Caco-2 (cell line): Measurements from ENCODE around the gene CERS1. TPM values are rescaled to one million over a fixed set of nuclear protein-coding genes. Genes with fewer than 3 reads are reported as not detected.

Source experiments
- BruUV-seq: library from RNA; stranded (reverse); fragments of 400-500 nt; replicated peaks from 2 replicates; lab custom pipeline; 2021; lab: Mats Ljungman, UMichigan
- CTCF ChIA-PET: fragments of 300-600 bp; sonication (Branson Sonifier 250); formaldehyde crosslinking; loops from one replicate; lab custom pipeline; 2022; ENCODE audit warnings: antibody characterized with exemption; lab: Charles Lee
- POLR2A ChIA-PET: fragments of 300-600 bp; sonication (Branson Sonifier 250); formaldehyde crosslinking; loops from one replicate; lab custom pipeline; 2022; ENCODE audit warnings: antibody characterized with exemption; lab: Charles Lee
- DNase-seq, 2 experiments: peaks; one replicate each; pipeline versions ENCODE4 v3.0.0 to v3.0.0-alpha.2; 2020 to 2022
- H3K27me3 ChIP-seq: replicated peaks from 2 replicates; pipeline ENCODE4 v1.6.0; 2011; ENCODE audit warnings: low read length; ENCODE audit not compliant: control insufficient read depth, insufficient read depth
- H3K36me3 ChIP-seq: 2 replicates; pipeline ENCODE4 v1.5.1; 2011; ENCODE audit warnings: low read length; ENCODE audit not compliant: control insufficient read depth, insufficient read depth
- H3K4me1 ChIP-seq: fragments of 250-450 bp; sonication (Bioruptor Pico); 2 replicates; pipeline ENCODE4 v1.5.1; 2020; ENCODE audit warnings: mild to moderate bottlenecking
- H3K4me3 ChIP-seq: 2 replicates; pipeline ENCODE4 v1.5.1; 2011; ENCODE audit warnings: low read depth, mild to moderate bottlenecking, control low read depth, low read length
- H3K9me3 ChIP-seq: fragments of 250-450 bp; sonication (Bioruptor Pico); 2 replicates; pipeline ENCODE4 v1.5.1; 2020; ENCODE audit warnings: mild to moderate bottlenecking, moderate library complexity
- H3K27ac Mint-ChIP-seq: one replicate; pipeline ENCODE4 v1.8.0; 2022; ENCODE audit warnings: mixed read lengths; ENCODE audit not compliant: unreplicated experiment
- H3K27me3 Mint-ChIP-seq: one replicate; pipeline ENCODE4 v1.8.0; 2022; ENCODE audit warnings: mixed read lengths; ENCODE audit not compliant: insufficient read depth, unreplicated experiment
- H3K36me3 Mint-ChIP-seq: one replicate; pipeline ENCODE4 v1.8.0; 2022; ENCODE audit warnings: mild to moderate bottlenecking, mixed read lengths; ENCODE audit not compliant: insufficient read depth, unreplicated experiment
- H3K4me1 Mint-ChIP-seq: one replicate; pipeline ENCODE4 v1.8.0; 2022; ENCODE audit warnings: low read depth, mixed read lengths; ENCODE audit not compliant: unreplicated experiment
- H3K4me3 Mint-ChIP-seq: one replicate; pipeline ENCODE4 v1.8.0; 2022; ENCODE audit warnings: mild to moderate bottlenecking, moderate library complexity, mixed read lengths; ENCODE audit not compliant: unreplicated experiment
- H3K9me3 Mint-ChIP-seq: one replicate; pipeline ENCODE4 v1.8.0; 2022; ENCODE audit warnings: mixed read lengths; ENCODE audit not compliant: unreplicated experiment
- CTCF ChIP-seq, 2 experiments: fragments of 200-600 bp in 1 of 2; IDR thresholded peaks; 1 replicate in 1 of 2; 2 replicates in 1 of 2; pipeline versions ENCODE4 v1.5.1 to v1.8.0; 2011 to 2022; ENCODE audit warnings: antibody characterized with exemption in 1 of 2, control low read depth in 1 of 2, inconsistent platforms in 1 of 2, low read depth in 1 of 2, low read length in 1 of 2, mild to moderate bottlenecking in 1 of 2, moderate library complexity in 1 of 2; ENCODE audit not compliant: insufficient read depth in 1 of 2, severe bottlenecking in 1 of 2, unreplicated experiment in 1 of 2
- intact Hi-C: fragments of 100-400 bp; cut with micrococcal nuclease; formaldehyde crosslinking; loops from one replicate; pipeline ENCODE4 v1.10.0; 2022; ENCODE audit not compliant: unreplicated experiment
- total RNA-seq: library from RNA; stranded (reverse); gene quantifications from 2 replicates; pipeline ENCODE4 v1.2.3, GENCODE V29; 2022

CERS1 gene
- total RNA-seq, 1 experiment from 2014 or later, result 20.3 TPM

DNA sequence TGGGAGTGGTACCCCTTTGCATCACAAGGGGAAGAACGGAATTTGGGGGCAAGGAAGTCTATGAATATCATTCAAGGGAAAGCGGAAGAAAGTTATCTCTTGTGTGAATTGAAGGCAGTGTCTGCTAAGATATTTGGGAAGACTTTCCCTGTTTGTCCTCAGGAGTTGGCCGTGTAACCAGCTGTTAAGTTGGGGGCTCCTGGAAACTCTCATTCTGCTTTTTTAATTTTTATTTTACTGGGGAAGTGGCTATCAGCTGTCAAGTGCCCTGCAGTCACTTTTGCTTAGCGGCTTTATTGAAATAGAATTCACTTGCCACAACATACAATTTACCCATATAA, 61.3 kb downstream of the CERS1 start:
- H3K4me3 ChIP-seq, result no peak overlapping the region
- intact Hi-C loops, result loop anchor here (5.0 kb wide), 1 partner anchor 37 kb away; no protein-coding TSS in a partner anchor
- peak overlapping the region; percentile 27 for H3K27ac Mint-ChIP-seq
- CTCF ChIA-PET, result interaction anchor here (1.0 kb wide), 1 partner anchor 13 kb away, joined by 3 read pairs; no protein-coding TSS in a partner anchor
- H3K27me3 ChIP-seq, result no peaks in the 10 kb centered on the region
- H3K9me3 Mint-ChIP-seq, result no peaks in the 10 kb centered on the region
- POLR2A ChIA-PET, result no interaction called here
- DNase-seq, result no peak
- peaks cover 66% of the 10 kb centered on the region for H3K36me3 Mint-ChIP-seq
- H3K9me3 ChIP-seq, result no peaks in the 10 kb centered on the region
- H3K4me1 ChIP-seq, result peaks cover 11% of the 10 kb centered on the region; the same call in 1 of the 2 replicates
- no TSS peak for BruUV-seq
- peak overlapping the region; percentile 93 for H3K4me3 Mint-ChIP-seq
- peaks cover 4% of the 10 kb centered on the region for H3K36me3 ChIP-seq
- H3K4me1 Mint-ChIP-seq, result peaks cover 15% of the 10 kb centered on the region
- no peaks in the 10 kb centered on the region for H3K27me3 Mint-ChIP-seq
- TF ChIP-seq CTCF (IDR thresholded peaks at IDR 0.05; ENCODE audit: insufficient read depth in 1 of 2, low read depth in 1 of 2, low read length in 1 of 2, severe bottlenecking in 1 of 2, unreplicated experiment in 1 of 2), result no peak

- H3K27ac Mint-ChIP-seq, result peak overlapping the region; percentile 27
- H3K9me3 Mint-ChIP-seq, result no peaks in the 10 kb centered on the region
- H3K36me3 Mint-ChIP-seq, result peaks cover 62% of the 10 kb centered on the region
- DNase-seq, result no peak
- H3K4me1 Mint-ChIP-seq, result peaks cover 15% of the 10 kb centered on the region
- no peaks in the 10 kb centered on the region for H3K27me3 ChIP-seq
- H3K4me3 Mint-ChIP-seq, result peak overlapping the region; percentile 93
- intact Hi-C loops, result loop anchor here (5.0 kb wide), 1 partner anchor 37 kb away; no protein-coding TSS in a partner anchor
- no peak for TF ChIP-seq CTCF (IDR thresholded peaks at IDR 0.05; ENCODE audit: insufficient read depth in 1 of 2, low read depth in 1 of 2, low read length in 1 of 2, severe bottlenecking in 1 of 2, unreplicated experiment in 1 of 2)
- peak overlapping the region; percentile 92 for H3K4me3 ChIP-seq
- ChIA-PET POLR2A (no interaction called here), CTCF (interaction anchor here (1.0 to 1.1 kb wide), 2 partner anchors 13 to 245 kb away, joined by 3 read pairs; no protein-coding TSS in a partner anchor)
- H3K9me3 ChIP-seq, result no peaks in the 10 kb centered on the region
- 0 out of 2 replicates have a peak, but pooled peaks cover 8% of the 10 kb centered on the region for H3K4me1 ChIP-seq
- no peaks in the 10 kb centered on the region for H3K27me3 Mint-ChIP-seq
- peaks cover 4% of the 10 kb centered on the region for H3K36me3 ChIP-seq
- no TSS peak for BruUV-seq
Measured at GRCh38 chr19:18833849-18834643, 61.9 kb downstream of the CERS1 start.

GRCh38 chr19:18833141-18833476, 62.8 kb downstream of the CERS1 start:
- peaks cover 55% of the 10 kb centered on the region for H3K36me3 Mint-ChIP-seq
- no TSS peak for BruUV-seq
- peak overlapping the region; percentile 89 for H3K27ac Mint-ChIP-seq
- Histone ChIP-seq H3K9me3 (no peaks in the 10 kb centered on the region), H3K4me3 (peak overlapping the region; percentile 92), H3K4me1 (0 out of 2 replicates have a peak, but pooled peaks cover 8% of the 10 kb centered on the region), H3K27me3 (no peaks in the 10 kb centered on the region), H3K36me3 (peaks cover 4% of the 10 kb centered on the region)
- intact Hi-C loops, result loop anchor here (5.0 kb wide), 1 partner anchor 36 kb away; no protein-coding TSS in a partner anchor
- no peaks in the 10 kb centered on the region for H3K9me3 Mint-ChIP-seq
- no peak for DNase-seq
- peaks cover 15% of the 10 kb centered on the region for H3K4me1 Mint-ChIP-seq
- ChIA-PET POLR2A (interaction anchor here (1.0 kb wide), 1 partner anchor 14 kb away, joined by 5 read pairs; no protein-coding TSS in a partner anchor), CTCF (interaction anchor here (0.6 to 1.5 kb wide), 5 partner anchors 14 to 151 kb away, joined by 3 to 9 read pairs (median 4); no protein-coding TSS in a partner anchor)
- peak overlapping the region; percentile 93 for H3K4me3 Mint-ChIP-seq
- TF ChIP-seq CTCF (IDR thresholded peaks at IDR 0.05; ENCODE audit: insufficient read depth in 1 of 2, low read depth in 1 of 2, low read length in 1 of 2, severe bottlenecking in 1 of 2, unreplicated experiment in 1 of 2), result no peak
- H3K27me3 Mint-ChIP-seq, result no peaks in the 10 kb centered on the region
